NB4 (cell line): ENCODE measurements around the gene DNAJC5G.

Experiments
- CTCF ChIP-seq: IDR thresholded peaks from one replicate; pipeline ENCODE4 v1.5.1; 2012; ENCODE audit warnings: low read depth, low read length
- MAX ChIP-seq: IDR thresholded peaks from 2 replicates; pipeline ENCODE4 v1.6.1; 2011; ENCODE audit warnings: low read depth, low read length
- POLR2A ChIP-seq: IDR thresholded peaks from 2 replicates; pipeline ENCODE4 v1.6.1; 2011; ENCODE audit warnings: mild to moderate bottlenecking; ENCODE audit not compliant: insufficient read length; ENCODE audit errors: extremely low read depth

GRCh38 chr2:27290549-27290948 lies 15.3 kb downstream of the DNAJC5G start:
- no peak for TF ChIP-seq CTCF
- TF ChIP-seq POLR2A: no peak
- no peak for TF ChIP-seq MAX
